HEK293 (cell line): ENCODE results near the gene PODXL2.

ENCODE experiments used
- BCL11B ChIP-seq: fragments of 450-650 bp; formaldehyde crosslinking; IDR thresholded peaks from 2 replicates; pipeline ENCODE4 v1.5.1; 2016; ENCODE audit warnings: low read depth, missing biosample characterization, missing genetic modification characterization
- GFI1B ChIP-seq: fragments of 450-650 bp; formaldehyde crosslinking; IDR thresholded peaks from 2 replicates; pipeline ENCODE4 v1.5.1; 2016; ENCODE audit warnings: missing biosample characterization, missing genetic modification characterization
- MYNN ChIP-seq: fragments of 450-650 bp; formaldehyde crosslinking; IDR thresholded peaks from 2 replicates; pipeline ENCODE4 v1.5.1; 2016; ENCODE audit warnings: missing biosample characterization, missing genetic modification characterization, borderline replicate concordance
- OVOL3 ChIP-seq: fragments of 450-650 bp; formaldehyde crosslinking; IDR thresholded peaks from 2 replicates; pipeline ENCODE4 v1.5.1; 2016; ENCODE audit warnings: missing biosample characterization, missing genetic modification characterization
- REST ChIP-seq: fragments of 450-650 bp; formaldehyde crosslinking; IDR thresholded peaks from 2 replicates; pipeline ENCODE4 v1.5.1; 2016; ENCODE audit warnings: missing biosample characterization, missing genetic modification characterization
- TCF7L2 ChIP-seq: IDR thresholded peaks from 2 replicates; pipeline ENCODE4 v1.6.1; 2011; ENCODE audit warnings: low read depth, mild to moderate bottlenecking, inconsistent platforms, low read length, moderate library complexity, borderline replicate concordance
- ZNF24 ChIP-seq: fragments of 450-650 bp; formaldehyde crosslinking; IDR thresholded peaks from 2 replicates; pipeline ENCODE4 v1.5.1; 2016; ENCODE audit warnings: missing biosample characterization, missing genetic modification characterization
- ZNF473 ChIP-seq: fragments of 450-650 bp; formaldehyde crosslinking; IDR thresholded peaks from 2 replicates; pipeline ENCODE4 v1.5.1; 2017; ENCODE audit warnings: missing biosample characterization, missing genetic modification characterization
- TF ChIP-seq, protein P1 (sequence below): fragments of 450-650 bp; formaldehyde crosslinking; IDR thresholded peaks from 2 replicates; pipeline ENCODE4 v1.5.1; 2016; ENCODE audit warnings: missing biosample characterization, missing genetic modification characterization

GRCh38 chr3:127625821-127626220 is 3.2 kb upstream of the PODXL2 start:
- no peak for TF ChIP-seq OVOL3 (tag by site-specific recombination)
- no peak for TF ChIP-seq TCF7L2
- TF ChIP-seq, protein P1, sequence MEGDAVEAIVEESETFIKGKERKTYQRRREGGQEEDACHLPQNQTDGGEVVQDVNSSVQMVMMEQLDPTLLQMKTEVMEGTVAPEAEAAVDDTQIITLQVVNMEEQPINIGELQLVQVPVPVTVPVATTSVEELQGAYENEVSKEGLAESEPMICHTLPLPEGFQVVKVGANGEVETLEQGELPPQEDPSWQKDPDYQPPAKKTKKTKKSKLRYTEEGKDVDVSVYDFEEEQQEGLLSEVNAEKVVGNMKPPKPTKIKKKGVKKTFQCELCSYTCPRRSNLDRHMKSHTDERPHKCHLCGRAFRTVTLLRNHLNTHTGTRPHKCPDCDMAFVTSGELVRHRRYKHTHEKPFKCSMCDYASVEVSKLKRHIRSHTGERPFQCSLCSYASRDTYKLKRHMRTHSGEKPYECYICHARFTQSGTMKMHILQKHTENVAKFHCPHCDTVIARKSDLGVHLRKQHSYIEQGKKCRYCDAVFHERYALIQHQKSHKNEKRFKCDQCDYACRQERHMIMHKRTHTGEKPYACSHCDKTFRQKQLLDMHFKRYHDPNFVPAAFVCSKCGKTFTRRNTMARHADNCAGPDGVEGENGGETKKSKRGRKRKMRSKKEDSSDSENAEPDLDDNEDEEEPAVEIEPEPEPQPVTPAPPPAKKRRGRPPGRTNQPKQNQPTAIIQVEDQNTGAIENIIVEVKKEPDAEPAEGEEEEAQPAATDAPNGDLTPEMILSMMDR, result no peak
- TF ChIP-seq BCL11B (tag by site-specific recombination), result no peak
- no peak for TF ChIP-seq ZNF24 (tag by site-specific recombination)
- no peak for TF ChIP-seq MYNN (tag by site-specific recombination)
- TF ChIP-seq ZNF473 (tag by site-specific recombination), result no peak
- TF ChIP-seq REST (tag by site-specific recombination), result no peak
- TF ChIP-seq GFI1B (tag by site-specific recombination), result no peak
